ENCODE data around the gene DCUN1D4. TPM values are rescaled to one million over a fixed set of nuclear protein-coding genes. Genes with fewer than 3 reads are reported as not detected.

The DCUN1D4 gene
- total and polyA plus RNA-seq, 8 donors: 9.2 to 24.2 (median 16.9) TPM

DNA sequence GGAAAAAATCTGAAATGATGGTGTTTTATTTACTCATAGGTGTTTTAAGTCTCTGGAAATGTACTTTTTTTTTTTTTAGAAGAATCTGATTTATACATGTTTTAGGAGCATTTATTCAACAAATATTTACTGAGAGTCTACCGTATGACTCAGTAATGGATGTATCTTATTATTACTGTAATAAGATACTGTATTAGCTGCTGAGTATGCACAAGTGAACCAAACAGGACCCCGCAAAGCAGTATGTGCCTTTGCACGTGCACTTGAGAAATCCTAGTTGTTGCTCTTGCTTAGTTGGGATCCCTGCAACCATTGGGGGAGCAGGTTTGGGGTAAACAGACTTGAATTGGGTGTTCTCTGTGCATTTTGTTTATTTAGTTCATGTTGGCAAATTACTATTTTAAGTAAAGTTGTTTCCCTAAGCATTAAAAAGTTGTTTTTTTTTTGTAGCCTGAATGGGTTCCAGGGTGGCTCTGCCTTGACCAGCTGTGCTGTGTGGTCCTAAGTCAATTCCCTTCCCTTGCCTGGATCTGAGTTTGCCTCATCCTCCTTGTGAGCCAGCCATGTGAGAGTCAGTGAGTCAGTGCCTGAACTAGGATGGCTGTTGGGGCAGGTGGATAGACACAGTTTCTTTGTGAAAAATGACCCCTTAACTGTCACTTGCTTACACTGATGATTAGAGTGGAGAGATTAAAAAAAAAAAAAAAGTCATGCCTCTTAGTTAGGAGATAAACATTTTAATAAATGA, 27.7 kb downstream of the DCUN1D4 start:
- no peak for ATAC-seq
- Histone ChIP-seq H3K9me3 (no peaks in the 10 kb centered on the region), H3K4me3 (no peak overlapping the region), H3K27ac (no peak overlapping the region), H3K4me1 (no peaks in the 10 kb centered on the region), H3K36me3 (peaks cover 0 to 27% (median 4%) of the 10 kb centered on the region in 3 donors), H3K27me3 (no peaks in the 10 kb centered on the region)
- WGBS, 2 donors: 96% methylated on average over 3 of the region's 3 CpGs
- intact Hi-C loops (cut with DNase I): no loop called here
- FAIRE-seq: no peak
- no peak for DNase-seq
- TF ChIP-seq, protein P1, sequence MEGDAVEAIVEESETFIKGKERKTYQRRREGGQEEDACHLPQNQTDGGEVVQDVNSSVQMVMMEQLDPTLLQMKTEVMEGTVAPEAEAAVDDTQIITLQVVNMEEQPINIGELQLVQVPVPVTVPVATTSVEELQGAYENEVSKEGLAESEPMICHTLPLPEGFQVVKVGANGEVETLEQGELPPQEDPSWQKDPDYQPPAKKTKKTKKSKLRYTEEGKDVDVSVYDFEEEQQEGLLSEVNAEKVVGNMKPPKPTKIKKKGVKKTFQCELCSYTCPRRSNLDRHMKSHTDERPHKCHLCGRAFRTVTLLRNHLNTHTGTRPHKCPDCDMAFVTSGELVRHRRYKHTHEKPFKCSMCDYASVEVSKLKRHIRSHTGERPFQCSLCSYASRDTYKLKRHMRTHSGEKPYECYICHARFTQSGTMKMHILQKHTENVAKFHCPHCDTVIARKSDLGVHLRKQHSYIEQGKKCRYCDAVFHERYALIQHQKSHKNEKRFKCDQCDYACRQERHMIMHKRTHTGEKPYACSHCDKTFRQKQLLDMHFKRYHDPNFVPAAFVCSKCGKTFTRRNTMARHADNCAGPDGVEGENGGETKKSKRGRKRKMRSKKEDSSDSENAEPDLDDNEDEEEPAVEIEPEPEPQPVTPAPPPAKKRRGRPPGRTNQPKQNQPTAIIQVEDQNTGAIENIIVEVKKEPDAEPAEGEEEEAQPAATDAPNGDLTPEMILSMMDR (IDR thresholded peaks at IDR 0.05): no peak

DNA sequence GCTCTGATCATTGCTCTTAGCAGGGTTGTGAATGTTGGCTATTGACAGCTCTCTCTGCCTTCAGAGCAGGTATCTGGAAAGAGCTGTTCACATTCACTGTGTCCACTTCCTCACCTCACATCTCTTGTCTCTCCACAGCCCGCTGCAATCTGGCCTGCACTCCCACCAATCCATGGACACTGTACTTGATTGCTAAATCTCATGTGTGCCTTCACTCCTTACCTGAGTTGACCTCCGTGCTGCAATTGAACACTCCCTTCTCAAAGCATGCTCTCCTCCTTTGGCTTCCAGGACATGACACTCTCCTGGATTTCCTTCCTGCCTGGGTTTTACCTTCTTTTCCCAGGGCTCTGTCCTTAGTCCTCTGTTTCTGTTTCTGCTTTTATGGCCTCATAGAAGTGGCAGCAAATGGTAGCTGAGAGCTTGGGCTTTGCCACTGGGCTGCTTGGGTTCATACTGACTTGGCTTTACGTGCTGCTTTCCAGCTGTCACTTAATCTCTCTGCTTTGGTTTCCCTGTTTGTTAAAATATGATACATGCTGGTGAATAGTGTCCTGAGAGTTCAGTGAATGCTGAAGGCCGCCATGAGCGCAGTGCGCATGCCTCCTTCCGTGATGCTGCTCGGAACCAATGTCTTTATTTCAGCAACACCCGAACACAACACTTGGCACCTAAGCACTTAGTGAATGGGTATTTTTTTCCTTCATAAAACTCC, 29.5 kb downstream of the DCUN1D4 start:
- no peak overlapping the region for H3K4me3 ChIP-seq
- no peak for ATAC-seq
- H3K9me3 ChIP-seq: no peaks in the 10 kb centered on the region
- no peaks in the 10 kb centered on the region for H3K27me3 ChIP-seq
- WGBS, 2 donors: 90 to 91% methylated on average over 9 of the region's 9 CpGs
- peaks cover 0 to 12% (median 2%) of the 10 kb centered on the region in 3 donors for H3K36me3 ChIP-seq
- intact Hi-C loops (cut with DNase I): no loop called here
- no peak for FAIRE-seq
- no peak overlapping the region for H3K27ac ChIP-seq
- no peaks in the 10 kb centered on the region for H3K4me1 ChIP-seq
- TF ChIP-seq, protein P1 (IDR thresholded peaks at IDR 0.05): no peak
- DNase-seq: no peak

DNA sequence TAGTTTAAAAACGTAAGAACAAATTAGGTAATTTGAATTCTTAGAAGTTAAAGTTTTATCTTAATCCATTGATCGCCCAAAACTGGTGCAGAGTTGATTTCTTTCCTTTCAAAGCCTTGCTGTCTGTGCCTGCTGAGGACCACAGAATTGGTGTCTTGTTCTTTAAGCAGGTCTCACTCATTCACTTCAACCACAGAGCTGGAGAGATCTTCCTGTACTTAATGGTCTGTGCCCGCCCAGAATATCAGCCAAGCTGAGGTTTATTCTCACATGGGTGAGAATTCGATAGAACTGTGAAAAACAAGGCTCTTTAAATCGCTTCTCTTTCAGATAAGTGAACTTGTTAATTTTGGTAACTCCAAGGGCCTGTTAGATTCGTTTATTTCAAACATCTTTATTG, 31.6 kb downstream of the DCUN1D4 start:
- FAIRE-seq: no peak
- no peak overlapping the region for H3K4me3 ChIP-seq
- H3K36me3 ChIP-seq: peaks cover 0 to 9% (median 0%) of the 10 kb centered on the region in 3 donors
- no peaks in the 10 kb centered on the region for H3K27me3 ChIP-seq
- H3K4me1 ChIP-seq: no peaks in the 10 kb centered on the region
- WGBS, 2 donors: 87 to 93% methylated on average over 6 of the region's 6 CpGs
- no peaks in the 10 kb centered on the region for H3K9me3 ChIP-seq
- intact Hi-C loops (cut with DNase I): no loop called here
- TF ChIP-seq, protein P1 (IDR thresholded peaks at IDR 0.05): no peak
- ATAC-seq: no peak
- DNase-seq: no peak
- H3K27ac ChIP-seq: no peak overlapping the region

DNA sequence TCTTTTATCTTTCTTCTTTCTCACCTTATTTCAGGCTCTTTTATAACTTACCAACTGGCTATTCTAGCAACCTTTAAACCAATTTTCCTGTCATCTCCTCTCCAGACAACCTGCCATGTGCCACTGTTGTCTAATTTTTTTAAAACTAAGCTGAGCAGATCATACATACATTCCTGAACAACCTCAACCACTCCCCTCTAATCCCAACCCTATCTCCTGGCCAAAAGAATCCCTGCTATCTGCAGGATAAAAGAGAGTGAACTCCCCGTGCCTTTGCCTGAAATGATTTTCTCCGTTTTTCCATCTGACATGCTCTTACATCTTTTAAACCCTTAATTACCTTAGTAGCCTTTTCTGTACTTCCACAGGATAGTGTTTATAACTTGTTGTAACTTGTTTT, 35.5 kb downstream of the DCUN1D4 start:
- Histone ChIP-seq H3K27me3 (no peaks in the 10 kb centered on the region), H3K27ac (no peak overlapping the region), H3K4me1 (no peaks in the 10 kb centered on the region), H3K9me3 (no peaks in the 10 kb centered on the region), H3K36me3 (peaks cover 0 to 18% (median 0%) of the 10 kb centered on the region in 3 donors), H3K4me3 (no peak overlapping the region)
- DNase-seq (no peak), FAIRE-seq (no peak), ATAC-seq (no peak)
- TF ChIP-seq, protein P1 (IDR thresholded peaks at IDR 0.05): no peak
- intact Hi-C loops (cut with DNase I): no loop called here
- 89 to 95% methylated on average over 2 of the region's 2 CpGs for WGBS, 2 donors
